ENCODE data around the gene SLC22A12.

SLC22A12 gene

DNA sequence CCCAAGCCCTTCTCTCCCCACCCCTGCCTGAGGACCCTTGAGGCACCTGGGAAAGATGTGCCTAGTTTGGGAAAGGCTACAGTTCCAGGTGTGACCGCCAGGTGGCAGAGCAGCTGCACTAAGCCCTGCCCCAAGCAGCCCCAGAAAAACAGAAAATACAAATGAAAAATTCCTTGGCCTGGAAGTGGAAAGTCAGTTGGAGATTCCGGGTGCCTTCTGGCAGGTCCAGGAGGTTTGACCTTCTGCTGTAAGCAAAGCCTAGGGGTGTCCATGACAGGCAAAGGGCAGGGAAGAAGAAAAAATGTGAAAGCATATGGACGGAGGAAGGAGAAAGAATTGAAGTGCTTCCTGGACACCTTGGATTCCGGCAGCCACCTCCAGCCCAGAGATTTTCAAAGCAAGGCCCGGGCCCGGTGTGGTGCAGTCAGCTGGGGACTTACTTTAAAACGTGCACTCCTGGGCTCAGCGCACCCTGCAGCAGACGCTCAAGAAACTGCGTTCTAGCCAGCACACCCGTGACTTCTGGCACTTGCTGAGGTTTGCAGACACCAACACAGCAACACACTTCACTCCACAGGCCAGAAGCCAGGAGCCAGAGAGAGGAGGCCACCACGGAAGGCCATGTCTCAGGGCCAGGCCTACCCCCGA, 37.3 kb upstream of the SLC22A12 start:
- peaks cover 40 to 85% (median 73%) of the 10 kb centered on the region in 10 experiments for H3K4me1 ChIP-seq
- peak overlapping the region; percentile 64 to 90 (median 88) for H3K4me2 ChIP-seq
- no peaks in the 10 kb centered on the region for H3K36me3 ChIP-seq
- no peaks in the 10 kb centered on the region; a peak in 1 of 22 replicates for H3K27me3 ChIP-seq
- peak overlapping the region in 8 of 11 experiments; percentile 56 to 79 (median 74); a peak in 14 of 22 replicates for H3K9ac ChIP-seq
- peaks cover 0 to 7% (median 0%) of the 10 kb centered on the region in 11 experiments; a peak in 3 of 22 replicates for H3K9me3 ChIP-seq (replicated peaks in 1 of 11)
- H3K4me3 ChIP-seq = no peak overlapping the region; a peak in 1 of 20 replicates
- no peak for TF ChIP-seq Cebpa-rat (IDR thresholded peaks at IDR 0.05)
- peak overlapping the region in 8 of 11 experiments; percentile 74 to 89 (median 82); a peak in 16 of 22 replicates for H3K27ac ChIP-seq
- H4K20me1 ChIP-seq = 0 out of 22 replicates have a peak, but pooled peaks cover 0 to 3% (median 0%) of the 10 kb centered on the region in 11 experiments

DNA sequence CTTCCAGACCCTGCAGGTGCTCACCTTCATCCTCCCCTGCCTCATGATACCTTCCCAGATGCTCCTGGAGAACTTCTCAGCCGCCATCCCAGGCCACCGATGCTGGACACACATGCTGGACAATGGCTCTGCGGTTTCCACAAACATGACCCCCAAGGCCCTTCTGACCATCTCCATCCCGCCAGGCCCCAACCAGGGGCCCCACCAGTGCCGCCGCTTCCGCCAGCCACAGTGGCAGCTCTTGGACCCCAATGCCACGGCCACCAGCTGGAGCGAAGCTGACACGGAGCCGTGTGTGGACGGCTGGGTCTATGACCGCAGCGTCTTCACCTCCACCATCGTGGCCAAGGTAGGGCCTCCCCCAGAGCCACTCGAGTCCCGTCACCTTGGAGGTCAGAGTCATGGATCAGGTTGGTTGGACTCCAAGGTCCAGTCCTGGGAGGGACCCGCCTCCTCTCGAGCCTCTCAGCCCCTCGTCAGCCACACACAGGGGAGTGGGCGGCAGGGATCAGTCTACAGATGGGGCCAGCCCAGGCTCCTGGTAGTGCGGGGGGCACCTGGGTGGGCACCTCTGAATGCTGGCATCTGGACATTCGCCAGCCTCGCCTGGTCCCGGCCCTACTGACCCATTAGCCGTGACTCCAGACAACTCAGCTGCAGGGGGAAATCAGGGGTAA, 34.8 kb upstream of the SLC22A12 start:
- peak overlapping the region; percentile 64 to 90 (median 88) for H3K4me2 ChIP-seq

DNA sequence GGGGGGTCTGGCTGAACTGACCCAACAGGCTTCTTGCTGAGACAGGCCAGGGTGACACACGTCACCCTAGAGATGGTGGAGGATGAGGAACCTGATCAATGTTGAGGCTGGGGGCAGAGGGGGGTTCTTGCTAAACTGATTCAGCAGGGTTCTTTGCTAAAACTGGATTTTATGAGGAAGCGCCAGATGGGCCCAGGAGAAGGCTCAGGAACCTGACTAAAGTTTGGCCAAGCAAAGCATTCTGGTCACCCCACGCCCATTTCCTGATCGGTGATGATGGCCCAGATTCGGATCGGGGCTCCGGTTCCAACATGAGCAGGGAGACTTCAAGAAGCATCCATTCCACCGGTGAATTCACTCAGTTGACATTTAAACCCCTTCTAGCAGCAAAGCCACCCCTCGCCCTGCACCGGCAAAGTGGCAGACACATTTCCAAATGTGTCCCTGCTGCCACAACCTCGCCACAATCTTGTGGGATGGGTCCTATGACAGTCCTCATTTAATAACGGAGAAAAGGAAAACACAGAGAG, 34.2 kb upstream of the SLC22A12 start:
- no peak for TF ChIP-seq Cebpa-rat (IDR thresholded peaks at IDR 0.05)
- no peak overlapping the region for H3K4me3 ChIP-seq
- H3K9ac ChIP-seq = peak overlapping the region in 5 of 11 experiments; percentile 70 to 79 (median 77); a peak in 4 of 22 replicates
- no peaks in the 10 kb centered on the region; a peak in 1 of 22 replicates for H3K27me3 ChIP-seq
- no peaks in the 10 kb centered on the region for H3K36me3 ChIP-seq
- H3K9me3 ChIP-seq (replicated peaks in 1 of 11) = peaks cover 0 to 7% (median 0%) of the 10 kb centered on the region in 11 experiments; a peak in 3 of 22 replicates
- peaks cover 38 to 75% (median 69%) of the 10 kb centered on the region in 10 experiments for H3K4me1 ChIP-seq
- H3K27ac ChIP-seq = peak overlapping the region in 7 of 11 experiments; percentile 81 to 89 (median 83); a peak in 12 of 22 replicates
- peaks cover 0 to 4% (median 0%) of the 10 kb centered on the region in 11 experiments; a peak in 1 of 22 replicates for H4K20me1 ChIP-seq
- peak overlapping the region in 10 of 11 experiments; percentile 84 to 90 (median 88); a peak in 19 of 22 replicates for H3K4me2 ChIP-seq

More for the DNA sequence above, 34.8 kb upstream of the SLC22A12 start:
- peak overlapping the region in 9 of 11 experiments; percentile 65 to 89 (median 81); a peak in 17 of 22 replicates for H3K27ac ChIP-seq
- peak overlapping the region in 9 of 11 experiments; percentile 56 to 79 (median 71); a peak in 16 of 22 replicates for H3K9ac ChIP-seq
- peaks cover 0 to 7% (median 0%) of the 10 kb centered on the region in 11 experiments; a peak in 3 of 22 replicates for H3K9me3 ChIP-seq (replicated peaks in 1 of 11)
- no peaks in the 10 kb centered on the region for H3K36me3 ChIP-seq
- H3K27me3 ChIP-seq = no peaks in the 10 kb centered on the region; a peak in 1 of 22 replicates
- peak overlapping the region in 1 of 10 experiments; percentile 29; a peak in 1 of 20 replicates for H3K4me3 ChIP-seq
- H4K20me1 ChIP-seq = peaks cover 0 to 4% (median 0%) of the 10 kb centered on the region in 11 experiments; a peak in 1 of 22 replicates
- H3K4me1 ChIP-seq = peaks cover 38 to 79% (median 69%) of the 10 kb centered on the region in 10 experiments
- TF ChIP-seq Cebpa-rat (IDR thresholded peaks at IDR 0.05) = no peak

GRCh38 chr11:64558065-64558745, 32.8 kb upstream of the SLC22A12 start:
- peak overlapping the region; percentile 17 to 90 (median 84) for H3K4me2 ChIP-seq
- no peaks in the 10 kb centered on the region; a peak in 1 of 22 replicates for H3K27me3 ChIP-seq
- TF ChIP-seq Cebpa-rat (IDR thresholded peaks at IDR 0.05) = no peak
- H3K4me1 ChIP-seq = peaks cover 38 to 78% (median 69%) of the 10 kb centered on the region in 10 experiments
- H3K27ac ChIP-seq = peak overlapping the region in 7 of 11 experiments; percentile 1 to 49 (median 46); a peak in 9 of 22 replicates
- peak overlapping the region in 6 of 11 experiments; percentile 14 to 46 (median 23); a peak in 7 of 22 replicates for H3K9ac ChIP-seq
- no peaks in the 10 kb centered on the region for H3K36me3 ChIP-seq
- H3K4me3 ChIP-seq = no peak overlapping the region
- H4K20me1 ChIP-seq = peaks cover 0 to 4% (median 0%) of the 10 kb centered on the region in 11 experiments; a peak in 1 of 22 replicates
- no peaks in the 10 kb centered on the region for H3K9me3 ChIP-seq (replicated peaks in 1 of 11)

DNA sequence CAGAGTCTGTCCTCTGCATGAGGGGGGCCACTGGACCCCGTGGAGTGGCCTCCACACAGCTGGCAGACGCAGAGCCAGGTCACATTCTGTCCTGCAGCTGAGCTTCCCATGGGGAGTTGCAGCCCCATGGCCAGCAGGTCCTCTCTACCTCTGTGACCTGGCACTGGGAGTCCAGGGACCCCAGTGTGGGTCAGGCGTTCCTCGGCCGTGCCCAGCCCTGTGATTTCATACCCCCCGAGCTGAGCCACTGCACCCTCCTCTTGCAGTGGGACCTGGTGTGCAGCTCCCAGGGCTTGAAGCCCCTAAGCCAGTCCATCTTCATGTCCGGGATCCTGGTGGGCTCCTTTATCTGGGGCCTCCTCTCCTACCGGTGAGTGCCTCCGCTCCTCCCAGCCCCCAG, 32.2 kb upstream of the SLC22A12 start:
- TF ChIP-seq Cebpa-rat (IDR thresholded peaks at IDR 0.05) = no peak
- H3K27me3 ChIP-seq = no peaks in the 10 kb centered on the region; a peak in 1 of 22 replicates
- no peak overlapping the region for H3K4me3 ChIP-seq
- H3K27ac ChIP-seq = peak overlapping the region in 7 of 11 experiments; percentile 1 to 49 (median 46); a peak in 8 of 22 replicates
- H3K4me2 ChIP-seq = peak overlapping the region; percentile 17 to 90 (median 84); a peak in 20 of 22 replicates
- peak overlapping the region in 6 of 11 experiments; percentile 14 to 46 (median 23); a peak in 6 of 22 replicates for H3K9ac ChIP-seq
- peaks cover 0 to 4% (median 0%) of the 10 kb centered on the region in 11 experiments; a peak in 1 of 22 replicates for H4K20me1 ChIP-seq
- peaks cover 34 to 72% (median 64%) of the 10 kb centered on the region in 10 experiments for H3K4me1 ChIP-seq
- H3K36me3 ChIP-seq = no peaks in the 10 kb centered on the region
- no peaks in the 10 kb centered on the region for H3K9me3 ChIP-seq (replicated peaks in 1 of 11)

GRCh38 chr11:64559351-64560138, 31.5 kb upstream of the SLC22A12 start:
- H3K36me3 ChIP-seq = no peaks in the 10 kb centered on the region
- no peak overlapping the region for H3K27ac ChIP-seq
- no peak overlapping the region for H3K4me3 ChIP-seq
- TF ChIP-seq Cebpa-rat (IDR thresholded peaks at IDR 0.05) = no peak
- no peaks in the 10 kb centered on the region for H3K9me3 ChIP-seq (replicated peaks in 1 of 11)
- no peaks in the 10 kb centered on the region; a peak in 1 of 22 replicates for H3K27me3 ChIP-seq
- H3K4me2 ChIP-seq = peak overlapping the region in 8 of 11 experiments; percentile 60 to 90 (median 86); a peak in 11 of 22 replicates
- H3K9ac ChIP-seq = 0 out of 22 replicates have a peak overlapping the region, but pooled peaks of 2 of the 11 experiments have one; percentile 16 to 46
- peaks cover 27 to 71% (median 59%) of the 10 kb centered on the region in 10 experiments for H3K4me1 ChIP-seq
- H4K20me1 ChIP-seq = peaks cover 0 to 4% (median 0%) of the 10 kb centered on the region in 11 experiments; a peak in 1 of 22 replicates

DNA sequence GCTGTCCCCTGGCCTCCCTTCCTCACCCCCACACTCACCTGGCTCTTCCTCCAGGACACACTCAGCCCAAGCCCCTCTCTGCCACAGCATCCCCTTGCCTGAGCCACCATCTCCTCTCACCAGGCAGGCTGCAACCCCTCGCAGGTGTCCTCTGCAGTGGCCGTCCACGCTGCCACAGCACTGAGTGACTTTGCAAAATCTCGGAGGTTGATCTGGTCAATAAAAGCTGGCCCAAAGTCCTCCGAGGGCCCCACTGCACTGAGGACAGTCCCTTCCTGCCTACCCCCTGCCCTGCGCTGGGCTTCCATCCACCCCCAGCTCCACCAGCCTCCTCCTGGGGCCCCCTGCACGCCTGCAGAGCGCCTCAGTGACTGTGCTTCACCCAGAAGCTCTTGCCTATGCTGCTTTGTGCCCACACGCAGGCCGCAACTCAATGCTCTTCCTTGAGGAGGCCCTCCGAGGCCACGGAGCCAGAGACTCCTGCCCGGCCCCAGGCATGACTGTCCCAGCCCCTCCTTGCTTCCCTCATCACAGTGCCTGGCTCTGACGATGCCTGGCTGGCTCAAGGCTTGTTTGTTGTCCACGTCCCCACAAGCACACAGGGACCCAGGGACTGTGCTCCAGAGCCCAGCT, 30.8 kb upstream of the SLC22A12 start:
- Histone ChIP-seq H4K20me1 (peaks cover 0 to 4% (median 0%) of the 10 kb centered on the region in 11 experiments; a peak in 1 of 22 replicates), H3K9ac (no peak overlapping the region), H3K4me1 (peaks cover 20 to 71% (median 59%) of the 10 kb centered on the region in 10 experiments), H3K27me3 (no peaks in the 10 kb centered on the region; a peak in 1 of 22 replicates), H3K4me2 (peak overlapping the region in 7 of 11 experiments; percentile 6 to 90 (median 85); a peak in 4 of 22 replicates), H3K27ac (no peak overlapping the region), H3K9me3 (replicated peaks in 1 of 11) (no peaks in the 10 kb centered on the region), H3K4me3 (no peak overlapping the region), H3K36me3 (no peaks in the 10 kb centered on the region)
- no peak for TF ChIP-seq Cebpa-rat (IDR thresholded peaks at IDR 0.05)
